Liver (tissue), 3 donors: ENCODE measurements around the gene IL21.

ENCODE experiments used
- ATF3 ChIP-seq: IDR thresholded peaks from 2 replicates; pipeline ENCODE4 v1.6.1; 2016; ENCODE audit warnings: antibody characterized with exemption
- CTCF ChIP-seq: fragments of 150-350 bp; IDR thresholded peaks from 2 replicates; pipeline ENCODE4 v1.5.1; 2017; ENCODE audit warnings: improper control_type of control experiment, low read depth, low read length; ENCODE audit not compliant: missing input control
- EGR1 ChIP-seq, 2 donors: IDR thresholded peaks; 2 replicates each; pipeline ENCODE4 v1.6.1; 2016 to 2018; ENCODE audit warnings: antibody characterized with exemption in 2 of 2, low read depth in 2 of 2
- FOXA1 ChIP-seq: IDR thresholded peaks from 2 replicates; pipeline ENCODE4 v1.6.1; 2016; ENCODE audit warnings: antibody characterized with exemption
- GABPA ChIP-seq, 2 donors: IDR thresholded peaks in 1 of 2; conservative IDR thresholded peaks in 1 of 2; 2 replicates each; pipeline ENCODE4 v1.6.1; 2016; ENCODE audit warnings: antibody characterized with exemption in 2 of 2, mild to moderate bottlenecking in 1 of 2, moderate library complexity in 1 of 2
- JUND ChIP-seq, 2 donors: IDR thresholded peaks; 2 replicates each; pipeline ENCODE4 v1.6.1; 2016; ENCODE audit warnings: antibody characterized with exemption in 2 of 2
- MAX ChIP-seq: IDR thresholded peaks from 2 replicates; pipeline ENCODE4 v1.6.1; 2016; ENCODE audit warnings: antibody characterized with exemption
- RAD21 ChIP-seq, 2 donors: IDR thresholded peaks; 2 replicates each; pipeline ENCODE4 v1.6.1; 2016; ENCODE audit warnings: antibody characterized with exemption in 2 of 2, mild to moderate bottlenecking in 2 of 2
- REST ChIP-seq: IDR thresholded peaks from 2 replicates; pipeline ENCODE4 v1.6.1; 2016; ENCODE audit warnings: antibody characterized with exemption, mild to moderate bottlenecking
- TAF1 ChIP-seq: conservative IDR thresholded peaks from 2 replicates; pipeline ENCODE4 v1.6.1; 2016; ENCODE audit warnings: antibody characterized with exemption, mild to moderate bottlenecking
- YY1 ChIP-seq: IDR thresholded peaks from 2 replicates; pipeline ENCODE4 v1.6.1; 2016; ENCODE audit warnings: antibody characterized with exemption, mild to moderate bottlenecking
- donor health status: healthy.
- donor health status: healthy.

- TF ChIP-seq GABPA (IDR thresholded peaks at IDR 0.05 in 1 of 2, conservative IDR thresholded peaks at IDR 0.05 in 1 of 2) (no peak), CTCF (no peak), RAD21 (IDR thresholded peaks at IDR 0.05) (no peak), REST (no peak), FOXA1 (no peak), TAF1 (no peak), JUND (IDR thresholded peaks at IDR 0.05) (no peak), MAX (no peak), EGR1 (IDR thresholded peaks at IDR 0.05; ENCODE audit: low read depth in 2 of 2) (no peak), ATF3 (no peak), YY1 (no peak)
Observed at GRCh38 chr4:122662701-122663100, 41.8 kb upstream of the IL21 start.
